ENCODE measurements around the gene ZNF354C.

DNA sequence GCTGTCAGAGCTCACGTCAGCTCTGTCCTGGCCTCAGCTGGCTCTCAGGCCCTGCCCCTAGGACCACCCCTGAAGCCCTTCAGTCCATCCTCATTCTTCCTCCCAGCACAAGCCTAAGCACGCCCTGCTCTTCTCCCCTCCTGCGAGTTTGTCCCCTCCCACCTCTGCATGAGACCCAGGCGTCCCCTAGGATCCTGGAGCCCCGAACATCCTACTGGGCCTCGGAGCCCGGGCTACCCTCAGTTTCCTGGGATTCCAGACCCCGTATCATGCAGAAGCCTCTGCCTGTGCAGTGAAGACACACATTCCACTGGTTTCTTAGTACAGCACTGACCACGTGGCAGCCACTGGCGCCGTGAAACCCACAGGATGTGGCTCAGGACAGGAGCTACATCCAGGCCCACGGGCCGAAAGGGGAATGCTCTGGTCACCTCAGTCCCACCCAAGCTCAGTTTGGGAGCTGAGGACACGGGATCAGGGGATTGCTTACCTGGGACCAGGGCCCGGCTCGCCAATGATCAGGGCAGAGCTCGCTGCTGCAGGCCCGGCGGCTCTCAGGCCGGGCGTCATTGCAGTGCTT, 64.2 kb downstream of the ZNF354C start:
- no peak for TF ChIP-seq GATA3 (IDR thresholded peaks at IDR 0.05; ENCODE audit: low read depth, low read length)
- TF ChIP-seq GATA2 (IDR thresholded peaks at IDR 0.05; ENCODE audit: low read depth, low read length) = no peak
